Uterus (tissue), 2 donors: ENCODE results near the gene REV3L.

Source experiments
- CTCF ChIP-seq, 4 experiments: fragments of 200-600 bp in 2 of 4; fragments of 450-650 bp in 2 of 4; sonication (generic) in 2 of 4; IDR thresholded peaks; one replicate each; pipeline ENCODE4 v1.5.1; 2016 to 2019; ENCODE audit warnings: antibody characterized with exemption in 4 of 4, mild to moderate bottlenecking in 2 of 4, moderate library complexity in 1 of 4
- POLR2A ChIP-seq, 2 donors: fragments of 450-650 bp; IDR thresholded peaks; one replicate each; pipeline ENCODE4 v1.6.1; 2016; ENCODE audit warnings: antibody characterized with exemption in 2 of 2, mild to moderate bottlenecking in 1 of 2, moderate library complexity in 1 of 2

- TF ChIP-seq CTCF (IDR thresholded peaks at IDR 0.05) (no peak), POLR2A (IDR thresholded peaks at IDR 0.05) (no peak)
Measured at GRCh38 chr6:111258010-111258409, 225.0 kb downstream of the REV3L start.
